OCI-LY3 (cell line): ENCODE measurements around the gene HSCB.

ENCODE experiments used
- CTCF ChIP-seq: fragments of 200-600, 300-600 bp; sonication (generic); IDR thresholded peaks from 2 replicates; pipeline ENCODE4 v1.5.1; 2014; ENCODE audit warnings: antibody characterized with exemption, low read length, low read depth
- EZH2phosphoT487 ChIP-seq: fragments of 200-600 bp; shearing (Covaris generic); IDR thresholded peaks from 2 replicates; pipeline ENCODE4 v1.6.1; 2018; ENCODE audit warnings: antibody characterized with exemption, mixed run types, low read depth

- TF ChIP-seq CTCF, result no peak
- no peak for TF ChIP-seq EZH2phosphoT487
Observed at GRCh38 chr22:28743852-28744251, 2.0 kb downstream of the HSCB start.
